Kidney (tissue), 14 donors: ENCODE measurements around the gene PRKD1. TPM values are rescaled to one million over a fixed set of nuclear protein-coding genes. Genes with fewer than 3 reads are reported as not detected.
"Not testable (repeated sequence)": the region's sequence is repeated elsewhere in the genome, so short reads cannot be mapped to it uniquely, and the experiment has no call there.

ENCODE experiments used
- DNase-seq, 5 donors: peaks; one replicate each; pipeline ENCODE4 v3.0.0-alpha.2; 2013 to 2020
- FAIRE-seq: peaks from 2 replicates; lab custom pipeline; 2012; peaks lifted over from hg19 to GRCh38; lab: Jason Lieb, UNC
- H3K27ac ChIP-seq, 2 donors: one replicate each; pipeline ENCODE4 v1.7.0; 2013; ENCODE audit warnings: low read depth in 2 of 2, low read length in 2 of 2, inconsistent platforms in 1 of 2
- H3K27me3 ChIP-seq: one replicate; pipeline ENCODE4 v1.7.1; 2013; ENCODE audit warnings: low read length, inconsistent platforms; ENCODE audit not compliant: control insufficient read depth, insufficient read depth
- H3K36me3 ChIP-seq, 3 donors: one replicate each; pipeline versions ENCODE4 v1.7.0 to v1.7.1; 2013; ENCODE audit warnings: low read length in 3 of 3, control low read depth in 1 of 3, inconsistent platforms in 1 of 3; ENCODE audit not compliant: insufficient read depth in 3 of 3, control insufficient read depth in 2 of 3
- H3K4me1 ChIP-seq, 3 donors: one replicate each; pipeline versions ENCODE4 v1.7.0 to v1.7.1; 2013; ENCODE audit warnings: low read length in 3 of 3, inconsistent platforms in 1 of 3, low read depth in 1 of 3; ENCODE audit not compliant: control insufficient read depth in 2 of 3, insufficient read depth in 2 of 3
- H3K4me3 ChIP-seq, 3 donors: one replicate each; pipeline versions ENCODE4 v1.7.0 to v1.8.1; 2013; ENCODE audit warnings: low read length in 3 of 3, control low read depth in 1 of 3, inconsistent platforms in 1 of 3
- H3K9ac ChIP-seq, 3 donors: one replicate each; pipeline versions ENCODE4 v1.7.0 to v1.7.1; 2013; ENCODE audit warnings: low read length in 3 of 3, control low read depth in 1 of 3, inconsistent platforms in 1 of 3
- H3K9me3 ChIP-seq, 3 donors: one replicate each; pipeline versions ENCODE4 v1.7.0 to v1.7.1; 2013; ENCODE audit warnings: low read length in 3 of 3, control low read depth in 1 of 3, inconsistent platforms in 1 of 3; ENCODE audit not compliant: control insufficient read depth in 2 of 3, insufficient read depth in 1 of 3
- CTCF ChIP-seq: IDR thresholded peaks from 3 replicates; pipeline ENCODE4 v1.5.1; 2012; ENCODE audit warnings: mild to moderate bottlenecking, moderate library complexity, borderline replicate concordance; ENCODE audit not compliant: insufficient read depth; ENCODE audit errors: extremely low read depth
- intact Hi-C: fragments of 100-400 bp; cut with DNase I; formaldehyde crosslinking; loops from one replicate; pipeline ENCODE4 v1.11.1; 2022
- polyA plus RNA-seq: library from polyadenylated mRNA; stranded (reverse); fragments of 350-450 nt; fragmentation: Illumina TruSeq; extraction: RNeasy Lipid Tissue Mini Kit (QIAGEN cat#74804); gene quantifications from one replicate; pipeline ENCODE4 v1.2.3, GENCODE V29; 2014; ENCODE audit warnings: low read depth, low replicate concordance; ENCODE audit not compliant: insufficient read depth
- total RNA-seq: library from RNA; stranded (reverse); fragmentation: NEBNext Ultra II Directional; extraction: Animal tissue kit (Norgen Biotek cat#: 25700); gene quantifications from one replicate; pipeline ENCODE4 v1.2.1, GENCODE V29; 2021
- donor health status: control.
- donor health status: control.
- donor health status: control.
- donor health status: control.
- donor health status: control.
- donor health status: DM: yes; HTN: yes; CAD: no.
- donor health status: Normal renal cell carcinoma (clear cell type).

The PRKD1 gene
- total and polyA plus RNA-seq, 2 donors from 2014 or later = 14.0 to 45.1 TPM

- TF ChIP-seq CTCF = no peak
- Histone ChIP-seq H3K27ac (no peak overlapping the region), H3K36me3 (no peaks in the 10 kb centered on the region), H3K4me3 (no peak overlapping the region), H3K9ac (no peak overlapping the region), H3K27me3 (no peaks in the 10 kb centered on the region), H3K4me1 (no peaks in the 10 kb centered on the region), H3K9me3 (no peaks in the 10 kb centered on the region)
- intact Hi-C loops = no loop called here
- no peak for FAIRE-seq
- DNase-seq = no peak
Observed at GRCh38 chr14:29734732-29735131, 192.9 kb downstream of the PRKD1 start.

- intact Hi-C loops, H3K27ac ChIP-seq, H3K27me3 ChIP-seq, H3K9ac ChIP-seq, FAIRE-seq, H3K9me3 ChIP-seq, DNase-seq, H3K4me1 ChIP-seq, H3K4me3 ChIP-seq, H3K36me3 ChIP-seq: not testable (repeated sequence)
Observed at GRCh38 chr14:29726560-29727331, 200.9 kb downstream of the PRKD1 start.

- Histone ChIP-seq H3K9me3 (no peaks in the 10 kb centered on the region), H3K27ac (peak overlapping the region in 1 of 2 donors; percentile 49), H3K36me3 (no peaks in the 10 kb centered on the region), H3K4me3 (no peak overlapping the region), H3K9ac (no peak overlapping the region), H3K27me3 (no peaks in the 10 kb centered on the region), H3K4me1 (peaks cover 0 to 4% (median 3%) of the 10 kb centered on the region in 3 donors)
- intact Hi-C loops = no loop called here
- TF ChIP-seq CTCF = no peak
- DNase-seq (peak in 3 of 5 donors; percentile 40 to 86 (median 62)), FAIRE-seq (peak; percentile 55)
Observed at GRCh38 chr14:29724991-29725390, 202.7 kb downstream of the PRKD1 start.

- no peaks in the 10 kb centered on the region for H3K36me3 ChIP-seq
- intact Hi-C loops = no loop called here
- no peak for FAIRE-seq
Observed at GRCh38 chr14:29722831-29723230, 204.8 kb downstream of the PRKD1 start.

More at GRCh38 chr14:29722831-29723230, 204.8 kb downstream of the PRKD1 start:
- no peak for TF ChIP-seq CTCF
- peaks cover 0 to 4% (median 3%) of the 10 kb centered on the region in 3 donors for H3K4me1 ChIP-seq
- no peaks in the 10 kb centered on the region for H3K9me3 ChIP-seq
- no peak overlapping the region for H3K9ac ChIP-seq
- H3K27ac ChIP-seq = no peak overlapping the region
- H3K4me3 ChIP-seq = no peak overlapping the region
- no peaks in the 10 kb centered on the region for H3K27me3 ChIP-seq
- no peak for DNase-seq
